Activated CD8-positive, alpha-beta memory T cell treated with anti-CD3 and anti-CD28 coated beads, Interleukin-2, amount 50 U/mL, for 1 hour (primary cell): Measurements from ENCODE around the gene INHBA.

Experiments used
- DNase-seq: peaks from one replicate; pipeline ENCODE4 v3.0.0-alpha.2; 2020; ENCODE audit errors: extremely low read depth

Gene INHBA

GRCh38 chr7:41711283-41712064 is 8.6 kb upstream of the INHBA start:
- DNase-seq = no peak

GRCh38 chr7:41710838-41711237 is 7.9 kb upstream of the INHBA start:
- no peak for DNase-seq

DNA sequence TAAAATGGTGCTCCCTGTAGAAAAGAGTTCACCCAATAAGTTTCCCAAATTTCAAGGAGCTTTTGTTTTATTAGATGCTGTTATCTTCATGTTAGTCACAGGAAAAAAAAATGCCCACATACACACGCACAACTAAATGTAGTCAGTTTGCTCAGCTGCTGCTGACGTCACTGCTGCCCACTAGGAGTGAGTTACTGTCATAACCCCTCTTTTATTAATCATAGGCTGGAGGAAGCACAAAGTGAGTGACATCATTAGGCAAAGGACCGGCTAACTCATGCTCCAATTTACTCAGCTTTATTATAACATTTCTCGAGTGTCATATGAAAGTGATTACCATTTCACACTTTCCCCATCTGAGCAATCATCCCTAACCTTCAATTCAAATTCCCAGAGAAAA is 6.7 kb upstream of the INHBA start:
- no peak for DNase-seq

DNA sequence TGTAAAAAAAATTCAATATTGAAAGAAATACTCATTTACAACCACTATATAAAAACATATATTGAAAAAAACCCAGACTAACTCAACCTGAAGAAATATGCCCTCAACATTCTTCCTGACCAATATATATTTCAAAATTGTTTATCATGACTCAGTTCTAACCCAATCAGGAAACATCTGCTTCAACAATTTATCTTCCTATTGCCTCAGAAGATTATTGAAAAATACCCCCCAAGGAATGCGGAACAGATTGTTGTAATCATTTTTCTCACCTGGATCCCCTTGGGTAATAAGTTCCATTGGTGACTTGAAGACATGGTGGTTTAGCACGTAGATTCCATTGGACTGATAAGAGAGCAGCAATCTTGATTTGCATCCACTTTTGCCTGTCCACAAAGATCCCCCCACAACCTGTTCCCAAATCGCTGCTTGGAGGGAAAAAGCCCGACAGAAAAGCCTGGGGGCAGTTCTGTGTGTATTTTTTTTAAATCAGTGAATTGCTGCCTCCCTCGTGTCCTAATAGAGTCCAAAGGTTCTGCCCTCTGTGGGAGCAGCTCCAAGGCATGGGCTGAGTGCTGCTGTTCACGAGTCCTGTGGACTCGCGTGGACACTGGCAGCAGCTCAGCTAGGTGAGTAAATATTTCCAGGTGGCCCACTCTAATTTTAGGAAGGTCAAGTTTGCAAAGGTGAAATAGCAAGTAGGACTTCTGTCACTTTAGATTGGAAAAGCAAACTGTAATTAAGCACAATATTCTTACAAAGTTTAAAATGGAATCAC is 5.9 kb upstream of the INHBA start:
- no peak for DNase-seq

DNA sequence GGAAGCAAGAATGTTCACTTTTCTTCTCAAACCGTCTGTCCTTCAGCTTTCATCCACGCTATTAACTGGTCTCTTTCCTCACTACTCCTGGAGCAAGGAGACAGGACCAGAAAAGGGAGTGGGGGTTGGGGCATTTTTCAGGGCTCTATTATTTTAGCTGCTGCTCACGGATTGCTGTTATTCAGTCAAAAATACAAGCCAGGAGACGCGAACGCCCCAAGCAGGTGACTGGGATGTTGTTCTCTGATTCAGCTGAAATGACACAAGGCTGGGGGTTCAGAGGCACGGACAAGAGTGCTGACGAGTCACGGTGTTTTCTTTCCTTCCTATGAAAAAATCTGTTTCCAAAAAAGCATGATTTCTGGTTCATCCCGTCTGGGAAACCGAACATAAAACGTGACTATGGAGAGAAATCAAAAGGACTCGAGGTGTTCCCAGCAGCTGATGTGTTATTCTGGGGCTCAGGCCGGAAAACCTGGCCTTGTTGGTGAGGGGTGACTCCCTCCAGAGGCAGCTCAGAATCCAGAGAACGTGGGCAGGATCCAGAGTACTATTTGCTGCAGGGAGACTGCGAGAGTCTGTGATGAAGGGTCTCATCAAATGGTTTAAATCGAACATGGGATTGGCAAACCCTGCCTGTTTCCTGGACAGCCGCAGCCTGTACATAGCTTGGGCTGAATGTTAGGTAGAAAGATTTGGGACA is 3.5 kb upstream of the INHBA start:
- no peak for DNase-seq

DNA sequence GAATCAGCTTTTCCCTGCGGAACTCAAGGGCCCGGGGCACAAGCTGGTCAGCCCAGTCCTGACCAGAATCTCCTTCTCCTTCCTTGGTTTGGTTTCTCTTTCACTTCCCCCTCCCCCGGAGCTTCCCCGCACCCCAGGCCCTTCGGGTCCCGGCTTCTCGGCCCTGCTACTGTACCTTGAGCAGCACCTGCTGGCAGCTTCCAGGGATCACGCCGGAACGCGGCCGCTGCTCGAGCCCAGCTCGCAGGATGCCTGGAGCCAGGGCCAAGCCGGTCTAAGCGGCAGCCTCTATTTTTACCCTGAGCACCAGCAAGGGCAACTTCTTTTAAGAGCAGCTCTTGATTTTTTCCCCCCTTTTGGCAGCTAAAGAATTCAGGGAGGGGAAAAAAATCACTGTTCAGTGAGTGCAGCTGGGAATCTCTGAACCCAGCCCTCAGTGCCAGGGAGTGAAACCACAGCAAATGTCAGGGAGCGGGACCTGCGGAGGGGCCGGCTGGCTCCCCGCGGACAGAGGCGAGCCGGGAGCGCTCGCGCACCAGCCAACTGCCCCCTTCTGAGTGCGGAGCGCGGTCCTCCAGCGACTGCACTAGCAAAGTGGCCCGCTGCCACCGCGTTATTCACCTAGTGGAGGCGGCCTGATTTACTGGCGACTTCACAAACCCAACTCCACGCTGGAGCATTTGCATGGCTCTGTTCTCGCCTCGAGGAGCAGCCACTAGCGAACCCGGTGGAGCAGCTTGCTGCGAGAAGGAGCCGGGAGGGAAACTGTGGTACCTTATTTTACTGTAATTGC is 2.4 kb upstream of the INHBA start:
- no peak for DNase-seq

GRCh38 chr7:41701068-41701941 is 1.6 kb downstream of the INHBA start:
- no peak for DNase-seq

GRCh38 chr7:41700044-41700471 is 2.8 kb downstream of the INHBA start:
- DNase-seq = no peak

DNA sequence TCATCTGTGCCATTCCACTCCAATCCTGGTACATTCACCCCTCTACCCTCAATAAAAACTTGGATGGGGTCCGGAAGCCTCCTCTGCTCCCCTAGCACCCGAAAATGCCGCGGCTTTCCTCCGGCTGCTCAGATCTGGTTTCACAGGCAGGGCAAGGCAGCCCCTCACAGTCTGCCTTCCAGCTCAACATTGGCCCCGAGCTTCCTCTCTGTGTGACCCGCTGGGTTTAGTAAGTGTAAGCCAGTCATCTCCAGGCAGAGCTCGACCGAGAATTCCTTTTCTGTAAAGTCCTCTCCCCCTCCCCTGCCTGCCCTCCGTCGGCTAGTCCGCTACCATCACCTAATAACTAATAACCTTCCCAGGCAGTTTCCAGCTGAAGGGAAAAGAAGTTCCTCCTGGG is 3.4 kb downstream of the INHBA start:
- DNase-seq = no peak

DNA sequence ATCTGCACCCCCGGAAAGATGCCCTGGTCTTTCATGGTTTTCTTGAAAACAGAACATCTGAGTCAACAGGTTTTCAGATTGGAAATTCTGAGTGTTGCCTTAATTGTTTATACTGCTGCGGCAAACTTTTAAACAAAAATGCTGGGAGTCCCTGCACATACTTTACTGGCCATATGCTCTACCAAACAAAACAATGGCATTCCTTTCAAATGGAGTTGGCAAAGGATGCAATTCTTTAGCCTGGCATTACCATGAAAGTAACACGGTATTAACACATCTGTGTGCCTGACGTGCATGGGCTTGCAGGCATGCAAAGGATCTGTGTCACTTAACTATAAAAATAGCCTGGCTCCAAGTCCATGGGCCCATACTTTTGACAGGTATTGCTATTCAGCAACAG is 4.2 kb downstream of the INHBA start:
- DNase-seq = no peak

- DNase-seq = no peak
Measured at GRCh38 chr7:41698114-41698513, 4.8 kb downstream of the INHBA start.

- no peak for DNase-seq
Measured at GRCh38 chr7:41696323-41696916, 6.5 kb downstream of the INHBA start.

- DNase-seq = no peak
Measured at GRCh38 chr7:41695661-41696322, 7.1 kb downstream of the INHBA start.

GRCh38 chr7:41694495-41694894 is 8.4 kb downstream of the INHBA start:
- DNase-seq = no peak

DNA sequence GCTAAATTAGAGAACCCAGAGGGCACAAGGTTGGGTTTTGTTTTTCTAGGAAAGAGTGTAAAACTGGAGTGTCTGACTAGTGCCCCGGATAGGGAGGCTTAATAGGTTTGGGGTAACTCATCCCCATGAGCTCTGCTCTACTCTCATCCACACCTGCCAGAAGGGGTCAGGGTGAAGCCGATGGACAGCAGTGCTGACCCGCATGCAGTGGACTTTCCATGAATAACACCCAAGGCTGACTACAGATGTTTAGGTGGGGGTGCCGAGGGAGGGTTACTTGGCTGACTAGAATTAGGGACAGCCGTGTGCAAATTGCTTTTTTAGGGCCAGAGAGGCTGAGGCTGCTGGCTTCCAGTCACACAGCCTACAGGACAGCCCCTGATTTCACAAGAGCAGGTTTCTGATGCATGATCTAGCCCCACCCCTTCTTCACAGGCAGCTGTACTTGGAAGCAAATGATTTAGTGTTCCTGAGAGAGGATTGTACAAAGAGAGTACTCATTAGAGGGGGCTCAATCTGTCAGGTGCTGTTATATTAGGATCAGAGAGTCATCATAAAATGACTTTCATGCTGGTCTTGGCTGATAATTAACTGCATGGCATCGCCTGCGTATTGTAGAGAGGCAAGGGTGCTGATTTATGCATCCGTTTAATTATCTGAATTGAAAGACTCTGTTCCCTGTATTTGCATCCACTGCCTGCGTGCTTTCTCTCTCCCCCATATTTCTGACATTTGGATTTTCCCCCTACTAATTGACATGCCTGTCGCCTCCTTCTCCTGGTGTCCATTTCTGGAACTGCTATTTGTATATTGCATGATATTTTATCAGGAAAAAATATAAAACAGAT is 9.5 kb downstream of the INHBA start:
- no peak for DNase-seq

DNA sequence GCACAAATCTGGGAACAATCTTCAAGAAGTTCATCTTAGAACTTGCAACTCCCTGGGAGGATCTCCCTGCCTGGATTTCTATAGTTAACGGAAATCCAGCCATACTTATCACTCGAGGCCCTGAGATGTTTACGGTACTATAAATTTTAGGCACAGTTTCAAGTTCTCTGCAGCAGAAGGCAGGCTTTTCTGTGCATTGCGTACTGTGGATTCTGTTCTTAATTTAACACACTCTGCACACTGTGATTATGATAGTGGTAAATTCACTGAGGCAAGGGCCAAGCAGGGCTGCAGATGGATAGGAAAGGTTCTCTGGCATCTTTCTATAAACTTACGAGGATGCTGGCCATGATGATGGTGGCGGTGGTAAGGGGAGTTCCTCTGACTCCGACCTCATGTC is 10.6 kb downstream of the INHBA start:
- DNase-seq = no peak

DNA sequence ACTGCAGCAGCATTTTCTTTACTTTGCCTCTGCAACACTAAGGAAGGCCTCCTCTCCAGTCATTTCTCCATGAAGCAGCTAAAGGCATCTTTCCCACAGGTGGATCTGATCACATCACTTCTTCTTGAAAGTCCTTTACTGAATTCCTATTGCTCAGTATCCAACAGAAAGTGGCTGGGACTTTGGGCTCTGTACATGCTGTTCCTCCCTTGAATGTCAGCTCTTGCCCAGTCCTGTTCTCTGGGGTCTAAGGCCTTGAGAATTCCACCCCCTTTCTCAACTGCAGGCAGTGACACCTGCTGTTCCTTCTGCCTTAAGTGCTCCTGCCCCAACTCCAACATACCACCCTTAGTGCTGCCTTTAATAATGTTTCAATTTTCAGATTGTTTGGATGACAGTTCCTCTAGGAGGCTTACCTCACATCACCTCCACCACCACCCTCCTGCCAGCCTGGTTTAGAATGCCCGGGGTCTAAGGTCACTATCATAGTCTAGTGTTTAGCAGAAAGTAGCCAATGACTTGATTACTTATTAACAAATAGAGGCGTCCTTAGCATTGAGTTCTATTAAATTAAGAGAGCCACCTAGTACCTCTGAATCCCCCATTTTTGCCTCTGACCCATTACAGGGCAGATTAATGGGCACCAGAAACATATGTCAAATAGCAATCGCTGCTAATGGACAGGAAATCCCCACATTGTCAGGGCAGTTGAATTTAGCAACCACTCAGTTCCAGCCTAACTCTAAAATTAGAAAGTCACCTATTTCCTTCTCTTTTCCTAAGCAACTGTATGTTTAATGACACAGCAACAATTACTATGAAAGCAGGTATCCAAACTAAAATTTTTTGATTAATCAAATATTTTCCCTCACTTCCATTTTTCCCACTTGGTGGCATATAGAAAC is 11.4 kb downstream of the INHBA start:
- DNase-seq = no peak

GRCh38 chr7:41689815-41690214 is 13.1 kb downstream of the INHBA start:
- no peak for DNase-seq
